OCI-LY3 (cell line): ENCODE measurements around the gene LBR.

Experiments
- H2AFZ ChIP-seq: fragments of 200-600, 300-600 bp; shearing (Covaris generic); 2 replicates; pipeline ENCODE4 v1.6.0; 2014; ENCODE audit warnings: antibody characterized with exemption, low read depth, low read length
- H3K27ac ChIP-seq: fragments of 200-600, 300-600 bp; sonication (generic); 2 replicates; pipeline ENCODE4 v1.5.1; 2014; ENCODE audit warnings: mild to moderate bottlenecking, low read length, moderate library complexity, mixed read lengths
- H3K27me3 ChIP-seq: fragments of 200-600, 300-600 bp; sonication (generic); 2 replicates; pipeline ENCODE4 v1.6.1; 2014; ENCODE audit warnings: low read depth, low read length, mixed read lengths
- H3K36me3 ChIP-seq: fragments of 200-600, 300-600 bp; sonication (generic); replicated peaks from 2 replicates; pipeline ENCODE3; 2014; ENCODE audit warnings: low read depth, low read length, mixed read lengths
- H3K4me1 ChIP-seq: fragments of 300-600, 200-600 bp; sonication (generic); 2 replicates; pipeline ENCODE4 v1.6.1; 2014; ENCODE audit warnings: low read length, mixed read lengths
- H3K4me2 ChIP-seq: fragments of 200-600, 300-600 bp; sonication (generic); 2 replicates; pipeline ENCODE4 v1.6.1; 2014; ENCODE audit warnings: low read length, mixed read lengths
- H3K4me3 ChIP-seq: fragments of 300-600, 200-600 bp; sonication (generic); 2 replicates; pipeline ENCODE4 v1.5.1; 2014; ENCODE audit warnings: antibody characterized with exemption, mild to moderate bottlenecking, low read length, moderate library complexity
- H3K79me2 ChIP-seq: fragments of 300-600, 200-600 bp; shearing (Covaris generic); 2 replicates; pipeline ENCODE4 v1.6.1; 2014; ENCODE audit warnings: mild to moderate bottlenecking, low read length, mixed read lengths
- H3K9ac ChIP-seq: fragments of 300-600, 200-600 bp; shearing (Covaris generic); 2 replicates; pipeline ENCODE4 v1.6.0; 2014; ENCODE audit warnings: mild to moderate bottlenecking, low read length, moderate library complexity
- H3K9me3 ChIP-seq: fragments of 200-600, 300-600 bp; shearing (Covaris generic); 2 replicates; pipeline ENCODE4 v1.6.1; 2014; ENCODE audit warnings: low read length, mixed read lengths; ENCODE audit not compliant: insufficient read depth
- H4K20me1 ChIP-seq: fragments of 200-600, 300-600 bp; sonication (generic); 2 replicates; pipeline ENCODE4 v1.6.1; 2016; ENCODE audit warnings: low read length, mixed read lengths; ENCODE audit not compliant: insufficient read depth
- EZH2phosphoT487 ChIP-seq: fragments of 200-600 bp; shearing (Covaris generic); IDR thresholded peaks from 2 replicates; pipeline ENCODE4 v1.6.1; 2018; ENCODE audit warnings: antibody characterized with exemption, mixed run types, low read depth
- TF ChIP-seq, protein P1 (sequence below): fragments of 200-600, 300-600 bp; sonication (generic); IDR thresholded peaks from 2 replicates; pipeline ENCODE4 v1.5.1; 2014; ENCODE audit warnings: antibody characterized with exemption, low read length, low read depth

The LBR gene

DNA sequence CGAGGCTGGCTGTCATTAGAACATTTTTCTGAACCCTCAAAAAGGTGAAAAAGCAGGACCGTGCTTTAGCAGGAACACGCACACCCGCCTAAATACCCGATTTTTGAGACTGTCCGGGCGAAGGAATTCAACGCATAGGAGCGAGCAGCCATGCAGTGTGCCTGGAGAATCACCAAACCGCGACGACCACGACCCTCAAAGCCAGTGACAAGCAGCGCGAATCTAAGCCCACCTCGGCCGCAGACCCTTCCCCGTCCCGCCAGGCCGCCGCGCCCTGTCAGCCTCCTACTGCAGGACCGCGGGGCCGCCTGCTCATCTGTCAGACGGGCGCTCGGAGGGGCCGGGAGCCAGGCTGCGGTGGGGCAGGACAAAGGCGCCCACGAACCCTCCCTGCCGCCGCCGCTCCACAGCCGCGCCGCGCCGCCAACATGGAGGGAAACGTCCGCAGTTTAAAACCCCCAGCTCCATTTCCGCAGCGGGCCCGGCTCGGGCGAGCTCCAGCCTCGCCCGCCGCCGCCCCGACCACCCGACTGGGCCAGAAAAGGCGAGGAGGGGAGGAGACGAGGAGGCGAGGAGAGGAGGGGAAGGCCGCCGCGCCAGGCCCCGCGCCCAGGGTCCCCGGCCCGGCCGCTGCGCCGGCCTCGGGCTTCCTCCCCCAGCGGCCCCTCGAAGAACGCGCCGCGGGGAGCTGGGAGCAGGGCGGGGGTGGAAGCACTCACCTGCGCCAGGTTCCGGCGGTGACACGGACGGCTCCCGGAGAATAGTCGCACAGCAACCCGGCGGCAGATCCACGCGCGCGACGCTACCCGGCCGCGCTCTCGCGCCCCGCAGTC is at the start of gene LBR:
Gene LBR (minus strand): TSS at position 804 of the 833 bp plus-strand sequence. CDS start 3,963 bp downstream, outside the sequence.
- Histone ChIP-seq H3K36me3 (peaks cover 8% of the 10 kb centered on the region), H3K4me3 (peak within 1 kb of the TSS; percentile 85), H3K27me3 (no peaks in the 10 kb centered on the region), H2AFZ (peak within 1 kb of the TSS; percentile 32), H3K27ac (peak within 1 kb of the TSS; percentile 87), H3K9ac (peak within 1 kb of the TSS; percentile 94), H3K79me2 (peaks cover 55% of the 10 kb centered on the region), H3K9me3 (no peaks in the 10 kb centered on the region), H4K20me1 (peaks cover 45% of the 10 kb centered on the region), H3K4me1 (peaks cover 36% of the 10 kb centered on the region), H3K4me2 (peak within 1 kb of the TSS; percentile 93)
- TF ChIP-seq, protein P1, sequence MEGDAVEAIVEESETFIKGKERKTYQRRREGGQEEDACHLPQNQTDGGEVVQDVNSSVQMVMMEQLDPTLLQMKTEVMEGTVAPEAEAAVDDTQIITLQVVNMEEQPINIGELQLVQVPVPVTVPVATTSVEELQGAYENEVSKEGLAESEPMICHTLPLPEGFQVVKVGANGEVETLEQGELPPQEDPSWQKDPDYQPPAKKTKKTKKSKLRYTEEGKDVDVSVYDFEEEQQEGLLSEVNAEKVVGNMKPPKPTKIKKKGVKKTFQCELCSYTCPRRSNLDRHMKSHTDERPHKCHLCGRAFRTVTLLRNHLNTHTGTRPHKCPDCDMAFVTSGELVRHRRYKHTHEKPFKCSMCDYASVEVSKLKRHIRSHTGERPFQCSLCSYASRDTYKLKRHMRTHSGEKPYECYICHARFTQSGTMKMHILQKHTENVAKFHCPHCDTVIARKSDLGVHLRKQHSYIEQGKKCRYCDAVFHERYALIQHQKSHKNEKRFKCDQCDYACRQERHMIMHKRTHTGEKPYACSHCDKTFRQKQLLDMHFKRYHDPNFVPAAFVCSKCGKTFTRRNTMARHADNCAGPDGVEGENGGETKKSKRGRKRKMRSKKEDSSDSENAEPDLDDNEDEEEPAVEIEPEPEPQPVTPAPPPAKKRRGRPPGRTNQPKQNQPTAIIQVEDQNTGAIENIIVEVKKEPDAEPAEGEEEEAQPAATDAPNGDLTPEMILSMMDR, result no peak

DNA sequence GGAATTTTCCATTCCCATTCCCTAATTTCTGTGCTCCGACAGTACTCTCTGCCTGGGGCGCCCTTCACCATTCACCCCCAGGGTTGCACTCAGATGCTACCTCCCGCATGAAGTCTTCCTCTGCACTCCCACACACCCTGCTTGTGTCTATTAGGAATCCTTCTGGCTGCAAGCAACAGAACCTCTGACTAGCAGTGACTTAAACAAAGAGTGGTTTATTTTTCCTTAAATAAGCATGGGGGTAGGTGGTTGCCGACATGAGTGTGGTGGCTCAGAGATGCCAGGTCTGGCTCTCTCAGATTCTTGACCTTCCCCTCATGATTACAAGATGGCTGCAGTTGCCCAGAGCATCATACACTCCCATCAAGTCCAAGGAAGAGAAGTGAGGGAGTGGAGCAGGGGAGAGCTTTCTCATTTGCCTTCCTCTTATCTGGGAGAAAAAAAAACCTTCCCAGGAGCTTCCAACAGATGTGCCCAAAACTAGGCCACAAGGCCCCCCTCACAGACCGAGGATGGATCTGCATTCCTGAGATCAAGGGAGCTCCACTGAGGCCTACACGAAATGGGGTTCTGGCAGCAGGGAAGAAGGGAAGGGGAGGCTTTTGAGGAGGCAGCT is 49.6 kb upstream of the LBR start:
- Histone ChIP-seq H3K36me3 (no peaks in the 10 kb centered on the region), H4K20me1 (no peaks in the 10 kb centered on the region), H3K4me3 (no peak overlapping the region), H3K27me3 (peaks cover 26% of the 10 kb centered on the region), H3K9ac (no peak overlapping the region), H3K79me2 (no peaks in the 10 kb centered on the region), H3K9me3 (no peaks in the 10 kb centered on the region), H3K4me1 (peaks cover 20% of the 10 kb centered on the region), H3K27ac (no peak overlapping the region), H3K4me2 (no peak overlapping the region), H2AFZ (no peak overlapping the region)
- TF ChIP-seq, protein P1, result no peak
- no peak for TF ChIP-seq EZH2phosphoT487

DNA sequence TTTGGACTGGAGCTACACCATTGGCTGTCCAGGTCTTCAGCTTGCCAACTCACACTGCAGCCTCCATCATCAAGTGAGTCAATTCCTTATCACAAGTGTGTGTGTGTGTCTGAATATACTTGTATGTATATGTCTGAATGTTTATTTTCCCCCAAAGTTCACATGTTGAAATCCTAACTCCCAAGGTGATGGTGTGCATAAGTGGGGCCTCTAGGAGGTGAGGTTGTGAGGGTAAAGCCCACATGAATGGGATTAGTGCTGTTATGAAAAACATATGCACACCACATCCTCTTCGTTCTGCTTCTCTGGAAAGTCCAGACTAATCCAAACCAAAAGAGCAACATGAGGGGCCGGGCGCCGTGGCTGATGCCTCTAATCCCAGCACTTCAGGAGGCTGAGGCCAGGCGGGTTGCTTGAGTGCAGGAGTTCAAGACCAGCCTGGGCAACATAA is 48.7 kb upstream of the LBR start:
- no peak overlapping the region for H3K4me2 ChIP-seq
- TF ChIP-seq EZH2phosphoT487, result no peak
- TF ChIP-seq, protein P1, result no peak
- H4K20me1 ChIP-seq, result no peaks in the 10 kb centered on the region
- peaks cover 20% of the 10 kb centered on the region for H3K4me1 ChIP-seq
- no peak overlapping the region for H2AFZ ChIP-seq
- no peak overlapping the region for H3K9ac ChIP-seq
- H3K9me3 ChIP-seq, result no peaks in the 10 kb centered on the region
- peaks cover 18% of the 10 kb centered on the region for H3K27me3 ChIP-seq
- no peaks in the 10 kb centered on the region for H3K79me2 ChIP-seq
- no peak overlapping the region for H3K27ac ChIP-seq
- H3K4me3 ChIP-seq, result no peak overlapping the region
- H3K36me3 ChIP-seq, result no peaks in the 10 kb centered on the region

DNA sequence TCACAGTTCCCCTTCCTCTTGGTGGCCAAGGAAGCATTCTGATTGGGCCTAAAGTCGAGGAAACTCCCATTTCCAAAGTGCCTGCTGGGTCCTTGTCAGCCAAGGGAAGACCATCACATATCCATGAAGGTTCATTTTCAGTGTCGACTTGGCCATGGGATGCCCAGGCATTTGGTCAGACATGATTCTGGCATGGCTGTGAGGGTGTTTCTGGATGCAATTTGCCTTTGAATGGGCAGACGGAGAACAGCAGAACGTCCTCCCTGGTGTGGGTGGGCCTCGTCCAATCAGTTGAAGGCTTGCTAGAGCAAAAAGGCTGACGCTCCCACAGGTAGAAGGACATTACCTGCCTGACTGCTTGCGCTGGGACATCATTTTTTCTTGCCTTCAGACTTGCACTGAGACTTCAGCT is 48.3 kb upstream of the LBR start:
- H3K4me3 ChIP-seq, result no peak overlapping the region
- no peak overlapping the region for H2AFZ ChIP-seq
- TF ChIP-seq, protein P1, result no peak
- no peak for TF ChIP-seq EZH2phosphoT487
- H3K36me3 ChIP-seq, result no peaks in the 10 kb centered on the region
- no peaks in the 10 kb centered on the region for H3K79me2 ChIP-seq
- no peaks in the 10 kb centered on the region for H4K20me1 ChIP-seq
- no peaks in the 10 kb centered on the region for H3K9me3 ChIP-seq
- H3K4me1 ChIP-seq, result peaks cover 18% of the 10 kb centered on the region
- no peak overlapping the region for H3K27ac ChIP-seq
- peaks cover 14% of the 10 kb centered on the region for H3K27me3 ChIP-seq
- no peak overlapping the region for H3K4me2 ChIP-seq
- H3K9ac ChIP-seq, result no peak overlapping the region
